C4-2B (cell line): ENCODE data around the gene MEIOC.

Experiments
- ZFX ChIP-seq: fragments of 450-650 bp; IDR thresholded peaks from 2 replicates; pipeline ENCODE4 v1.6.1; 2017
- TF ChIP-seq, protein P1 (sequence below): fragments of 450-650 bp; conservative IDR thresholded peaks from 2 replicates; pipeline ENCODE4 v1.5.1; 2017; ENCODE audit warnings: mild to moderate bottlenecking

DNA sequence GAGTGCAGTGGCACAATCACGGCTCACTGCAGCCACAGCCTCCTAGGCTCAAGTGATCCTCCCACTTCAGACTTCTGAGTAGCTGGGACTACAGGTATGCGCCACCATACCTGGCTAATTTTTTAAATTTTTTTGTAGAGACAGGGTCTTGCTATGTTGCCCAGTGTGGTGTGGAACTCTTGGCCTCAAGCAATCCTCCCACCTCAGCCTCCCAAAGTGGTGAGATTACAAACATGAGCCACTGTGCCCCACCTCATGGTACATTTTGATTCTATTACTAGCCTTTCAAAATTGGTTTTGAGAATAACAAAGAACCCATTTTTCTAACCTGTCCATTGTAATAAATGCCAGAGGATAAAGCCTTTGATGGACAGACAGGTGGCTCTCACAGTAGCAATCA lies 31.9 kb downstream of the MEIOC start:
- TF ChIP-seq, protein P1, sequence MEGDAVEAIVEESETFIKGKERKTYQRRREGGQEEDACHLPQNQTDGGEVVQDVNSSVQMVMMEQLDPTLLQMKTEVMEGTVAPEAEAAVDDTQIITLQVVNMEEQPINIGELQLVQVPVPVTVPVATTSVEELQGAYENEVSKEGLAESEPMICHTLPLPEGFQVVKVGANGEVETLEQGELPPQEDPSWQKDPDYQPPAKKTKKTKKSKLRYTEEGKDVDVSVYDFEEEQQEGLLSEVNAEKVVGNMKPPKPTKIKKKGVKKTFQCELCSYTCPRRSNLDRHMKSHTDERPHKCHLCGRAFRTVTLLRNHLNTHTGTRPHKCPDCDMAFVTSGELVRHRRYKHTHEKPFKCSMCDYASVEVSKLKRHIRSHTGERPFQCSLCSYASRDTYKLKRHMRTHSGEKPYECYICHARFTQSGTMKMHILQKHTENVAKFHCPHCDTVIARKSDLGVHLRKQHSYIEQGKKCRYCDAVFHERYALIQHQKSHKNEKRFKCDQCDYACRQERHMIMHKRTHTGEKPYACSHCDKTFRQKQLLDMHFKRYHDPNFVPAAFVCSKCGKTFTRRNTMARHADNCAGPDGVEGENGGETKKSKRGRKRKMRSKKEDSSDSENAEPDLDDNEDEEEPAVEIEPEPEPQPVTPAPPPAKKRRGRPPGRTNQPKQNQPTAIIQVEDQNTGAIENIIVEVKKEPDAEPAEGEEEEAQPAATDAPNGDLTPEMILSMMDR: no peak
- TF ChIP-seq ZFX: no peak
